GM21576 (cell line): ENCODE data around the gene SIVA1.

Experiments
- ATAC-seq: cut with Tn5 transposase; IDR thresholded peaks from one replicate; pipeline ENCODE4 v1.9.1; 2021; ENCODE audit warnings: mild to moderate bottlenecking, moderate library complexity; ENCODE audit not compliant: unreplicated experiment

SIVA1 gene

GRCh38 chr14:104805326-104805678, 52.4 kb downstream of the SIVA1 start:
- ATAC-seq, result no peak

- ATAC-seq, result no peak
Observed at GRCh38 chr14:104805941-104806624, 53.1 kb downstream of the SIVA1 start.

- ATAC-seq, result no peak
Observed at GRCh38 chr14:104806625-104807465, 53.9 kb downstream of the SIVA1 start.

GRCh38 chr14:104808456-104808855, 55.5 kb downstream of the SIVA1 start:
- ATAC-seq, result no peak
